GM23338 (cell line): Measurements from ENCODE around the gene KRT2. TPM values are rescaled to one million over a fixed set of nuclear protein-coding genes. Genes with fewer than 3 reads are reported as not detected.

ENCODE experiments used
- ATAC-seq: fragments of 200-7000 bp; cut with Tn5 transposase; 3 replicates; pipeline ENCODE4 v1.9.1; 2020
- DNase-seq: peaks from one replicate; pipeline ENCODE4 v3.0.0-alpha.2; 2015; ENCODE audit warnings: low spot score
- H2AFZ ChIP-seq: fragments of 200-600 bp; sonication (generic); 2 replicates; pipeline ENCODE4 v1.8.0; 2016; ENCODE audit warnings: antibody characterized with exemption, mild to moderate bottlenecking, moderate library complexity
- H3F3A ChIP-seq: fragments of 200-600 bp; sonication (generic); replicated peaks from 2 replicates; pipeline ENCODE4 v1.8.0; 2017; ENCODE audit warnings: antibody characterized with exemption, mixed run types, low read depth
- H3K27ac ChIP-seq: fragments of 200-600 bp; sonication (generic); 2 replicates; pipeline ENCODE4 v1.6.1; 2016; ENCODE audit warnings: low read depth
- H3K27me3 ChIP-seq: fragments of 200-600 bp; sonication (generic); 2 replicates; pipeline ENCODE4 v1.8.0; 2016; ENCODE audit warnings: mild to moderate bottlenecking, mixed run types, moderate library complexity; ENCODE audit not compliant: insufficient read depth
- H3K36me3 ChIP-seq: fragments of 200-600 bp; sonication (generic); 2 replicates; pipeline ENCODE4 v1.8.0; 2016; ENCODE audit warnings: mild to moderate bottlenecking; ENCODE audit not compliant: insufficient read depth
- H3K4me1 ChIP-seq: fragments of 200-600 bp; sonication (generic); 2 replicates; pipeline ENCODE4 v1.8.0; 2016; ENCODE audit warnings: mild to moderate bottlenecking, moderate library complexity; ENCODE audit not compliant: insufficient read depth
- H3K4me2 ChIP-seq: fragments of 200-600 bp; sonication (generic); 2 replicates; pipeline ENCODE4 v1.7.1; 2017; ENCODE audit warnings: mixed run types
- H3K4me3 ChIP-seq: fragments of 200-600 bp; sonication (generic); 2 replicates; pipeline ENCODE4 v1.6.1; 2016; ENCODE audit warnings: mixed run types
- H3K79me2 ChIP-seq: fragments of 200-600 bp; sonication (generic); replicated peaks from 2 replicates; pipeline ENCODE4 v1.8.0; 2017; ENCODE audit warnings: mild to moderate bottlenecking; ENCODE audit not compliant: insufficient read depth
- H3K9me2 ChIP-seq: fragments of 200-600 bp; sonication (generic); 2 replicates; pipeline ENCODE4 v1.8.0; 2017; ENCODE audit not compliant: insufficient read depth
- H4K20me1 ChIP-seq: fragments of 200-600 bp; sonication (generic); replicated peaks from 2 replicates; pipeline ENCODE4 v1.8.0; 2017; ENCODE audit warnings: mild to moderate bottlenecking; ENCODE audit not compliant: insufficient read depth
- H3K27ac Mint-ChIP-seq: 2 replicates; pipeline ENCODE4 v1.8.0; 2020; ENCODE audit warnings: inconsistent platforms, mild to moderate bottlenecking, moderate library complexity, mixed read lengths
- H3K27me3 Mint-ChIP-seq: 3 replicates; pipeline ENCODE4 v1.8.0; 2022; ENCODE audit warnings: low read depth, mild to moderate bottlenecking, moderate library complexity, mixed read lengths, inconsistent platforms; ENCODE audit not compliant: insufficient read depth, poor library complexity
- H3K36me3 Mint-ChIP-seq: 3 replicates; pipeline ENCODE4 v1.8.0; 2021; ENCODE audit warnings: low read depth, mild to moderate bottlenecking, inconsistent platforms, moderate library complexity, mixed read lengths
- H3K4me1 Mint-ChIP-seq: 3 replicates; pipeline ENCODE4 v1.8.0; 2020; ENCODE audit warnings: mild to moderate bottlenecking, inconsistent platforms, mixed read lengths
- H3K4me3 Mint-ChIP-seq: 3 replicates; pipeline ENCODE4 v1.8.0; 2021; ENCODE audit warnings: moderate library complexity, mild to moderate bottlenecking, inconsistent platforms, mixed read lengths
- H3K9me3 Mint-ChIP-seq: 3 replicates; pipeline ENCODE4 v1.8.0; 2020; ENCODE audit warnings: moderate library complexity, mild to moderate bottlenecking, inconsistent platforms, mixed read lengths
- CREB1 ChIP-seq: fragments of 250-450 bp; sonication (Bioruptor Pico); IDR thresholded peaks from 2 replicates; pipeline ENCODE4 v1.5.0; 2020; ENCODE audit warnings: low read depth, mild to moderate bottlenecking, moderate library complexity
- EZH2 ChIP-seq: fragments of 200-600 bp; sonication (generic); IDR thresholded peaks from one replicate; pipeline ENCODE4 v1.8.0; 2017; ENCODE audit warnings: antibody characterized with exemption, mild to moderate bottlenecking, low read depth; ENCODE audit not compliant: unreplicated experiment
- EZH2phosphoT487 ChIP-seq: fragments of 200-600 bp; sonication (generic); IDR thresholded peaks from one replicate; pipeline ENCODE4 v1.8.1; 2018; ENCODE audit warnings: antibody characterized with exemption; ENCODE audit not compliant: unreplicated experiment
- JUNB ChIP-seq: IDR thresholded peaks from one replicate; pipeline ENCODE4 v1.6.1; 2016; ENCODE audit warnings: antibody characterized with exemption; ENCODE audit not compliant: unreplicated experiment
- NANOG ChIP-seq: IDR thresholded peaks from 2 replicates; pipeline ENCODE4 v1.6.1; 2016; ENCODE audit warnings: antibody characterized with exemption, borderline replicate concordance
- POLR2AphosphoS5 ChIP-seq: IDR thresholded peaks from 2 replicates; pipeline ENCODE4 v1.6.1; 2016; ENCODE audit warnings: antibody characterized with exemption, low read depth
- REST ChIP-seq: IDR thresholded peaks from one replicate; pipeline ENCODE4 v1.6.1; 2018; ENCODE audit warnings: antibody characterized with exemption; ENCODE audit not compliant: unreplicated experiment
- STAT1 ChIP-seq: IDR thresholded peaks from one replicate; pipeline ENCODE4 v1.6.1; 2016; ENCODE audit warnings: antibody characterized with exemption; ENCODE audit not compliant: unreplicated experiment
- ZNF114 ChIP-seq: fragments of 250-450 bp; sonication (Bioruptor Pico); IDR thresholded peaks from 2 replicates; pipeline ENCODE4 v1.5.0; 2020; ENCODE audit warnings: mild to moderate bottlenecking, moderate library complexity
- ZNF331 ChIP-seq: fragments of 250-450 bp; sonication (Bioruptor Pico); IDR thresholded peaks from 2 replicates; pipeline ENCODE4 v1.5.0; 2020; ENCODE audit warnings: low read depth, mild to moderate bottlenecking, moderate library complexity
- ZNF462 ChIP-seq: fragments of 250-450 bp; sonication (Bioruptor Pico); IDR thresholded peaks from 2 replicates; pipeline ENCODE4 v1.5.0; 2020; ENCODE audit warnings: mild to moderate bottlenecking, moderate library complexity
- polyA plus RNA-seq: library from polyadenylated mRNA; unstranded; fragments of >200 nt; fragmentation: Nextera tagmentation; extraction: Ambion mirVana; gene quantifications from 2 replicates; pipeline ENCODE4 v1.2.1, GENCODE V29; 2016
- total RNA-seq: library from RNA; depleted of rRNA; stranded (reverse); fragments of >200 nt; shearing (Covaris generic); gene quantifications from 2 replicates; pipeline ENCODE4 v1.2.3, GENCODE V29; 2014
- TF ChIP-seq, protein P1 (sequence below), 2 experiments: fragments of 200-600 bp in 1 of 2; sonication (generic) in 1 of 2; conservative IDR thresholded peaks; 2 replicates each; pipeline versions ENCODE4 v1.5.1 to v1.6.1; 2016 to 2017; ENCODE audit warnings: antibody characterized with exemption in 2 of 2, low read depth in 2 of 2, mild to moderate bottlenecking in 2 of 2, moderate library complexity in 1 of 2
- TF ChIP-seq, protein P2 (sequence below): IDR thresholded peaks from 2 replicates; pipeline ENCODE4 v1.6.1; 2016; ENCODE audit warnings: antibody characterized with exemption

KRT2 gene
- total and polyA plus RNA-seq, 2 experiments from 2014 or later: not detected

GRCh38 chr12:52615208-52615868 is 36.7 kb downstream of the KRT2 start:
- no peaks in the 10 kb centered on the region for H3K9me3 Mint-ChIP-seq
- Histone ChIP-seq H3K9me2 (no peaks in the 10 kb centered on the region), H3K4me1 (no peaks in the 10 kb centered on the region), H3K36me3 (no peaks in the 10 kb centered on the region), H3F3A (no peaks in the 10 kb centered on the region), H3K27ac (no peak overlapping the region), H2AFZ (no peak overlapping the region), H3K4me2 (no peak overlapping the region), H3K27me3 (no peaks in the 10 kb centered on the region), H3K4me3 (no peak overlapping the region), H3K79me2 (no peaks in the 10 kb centered on the region), H4K20me1 (no peaks in the 10 kb centered on the region)
- no peak overlapping the region for H3K4me3 Mint-ChIP-seq
- H3K27me3 Mint-ChIP-seq: peaks cover 5% of the 10 kb centered on the region
- no peak overlapping the region for H3K27ac Mint-ChIP-seq
- no peak for TF ChIP-seq ZNF331 (CRISPR knock-in tag)
- TF ChIP-seq ZNF462 (CRISPR knock-in tag): no peak
- TF ChIP-seq EZH2: no peak
- TF ChIP-seq ZNF114 (CRISPR knock-in tag): no peak
- TF ChIP-seq JUNB: no peak
- TF ChIP-seq, protein P1, sequence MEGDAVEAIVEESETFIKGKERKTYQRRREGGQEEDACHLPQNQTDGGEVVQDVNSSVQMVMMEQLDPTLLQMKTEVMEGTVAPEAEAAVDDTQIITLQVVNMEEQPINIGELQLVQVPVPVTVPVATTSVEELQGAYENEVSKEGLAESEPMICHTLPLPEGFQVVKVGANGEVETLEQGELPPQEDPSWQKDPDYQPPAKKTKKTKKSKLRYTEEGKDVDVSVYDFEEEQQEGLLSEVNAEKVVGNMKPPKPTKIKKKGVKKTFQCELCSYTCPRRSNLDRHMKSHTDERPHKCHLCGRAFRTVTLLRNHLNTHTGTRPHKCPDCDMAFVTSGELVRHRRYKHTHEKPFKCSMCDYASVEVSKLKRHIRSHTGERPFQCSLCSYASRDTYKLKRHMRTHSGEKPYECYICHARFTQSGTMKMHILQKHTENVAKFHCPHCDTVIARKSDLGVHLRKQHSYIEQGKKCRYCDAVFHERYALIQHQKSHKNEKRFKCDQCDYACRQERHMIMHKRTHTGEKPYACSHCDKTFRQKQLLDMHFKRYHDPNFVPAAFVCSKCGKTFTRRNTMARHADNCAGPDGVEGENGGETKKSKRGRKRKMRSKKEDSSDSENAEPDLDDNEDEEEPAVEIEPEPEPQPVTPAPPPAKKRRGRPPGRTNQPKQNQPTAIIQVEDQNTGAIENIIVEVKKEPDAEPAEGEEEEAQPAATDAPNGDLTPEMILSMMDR (conservative IDR thresholded peaks at IDR 0.05; ENCODE audit: low read depth in 2 of 2): no peak
- no peak for TF ChIP-seq POLR2AphosphoS5
- TF ChIP-seq STAT1: no peak
- no peak for TF ChIP-seq NANOG
- TF ChIP-seq, protein P2, sequence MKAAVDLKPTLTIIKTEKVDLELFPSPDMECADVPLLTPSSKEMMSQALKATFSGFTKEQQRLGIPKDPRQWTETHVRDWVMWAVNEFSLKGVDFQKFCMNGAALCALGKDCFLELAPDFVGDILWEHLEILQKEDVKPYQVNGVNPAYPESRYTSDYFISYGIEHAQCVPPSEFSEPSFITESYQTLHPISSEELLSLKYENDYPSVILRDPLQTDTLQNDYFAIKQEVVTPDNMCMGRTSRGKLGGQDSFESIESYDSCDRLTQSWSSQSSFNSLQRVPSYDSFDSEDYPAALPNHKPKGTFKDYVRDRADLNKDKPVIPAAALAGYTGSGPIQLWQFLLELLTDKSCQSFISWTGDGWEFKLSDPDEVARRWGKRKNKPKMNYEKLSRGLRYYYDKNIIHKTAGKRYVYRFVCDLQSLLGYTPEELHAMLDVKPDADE: no peak
- no peak for TF ChIP-seq CREB1 (CRISPR knock-in tag)
- no peak for TF ChIP-seq REST
- no peak for TF ChIP-seq EZH2phosphoT487
- H3K4me1 Mint-ChIP-seq: no peaks in the 10 kb centered on the region
- H3K36me3 Mint-ChIP-seq: no peaks in the 10 kb centered on the region
- DNase-seq (no peak), ATAC-seq (no peak)
